Parathyroid adenoma (tissue), 2 donors: ENCODE measurements around the gene CENPF.

Experiments used
- H2AFZ ChIP-seq: fragments of 300-600 bp; sonication (generic); one replicate; pipeline ENCODE4 v1.7.0; 2017; ENCODE audit warnings: antibody characterized with exemption, mild to moderate bottlenecking
- H3K27ac ChIP-seq: fragments of 300-600 bp; sonication (generic); one replicate; pipeline ENCODE4 v1.7.0; 2017
- H3K27me3 ChIP-seq: fragments of 300-600 bp; sonication (generic); one replicate; pipeline ENCODE4 v1.7.0; 2017; ENCODE audit warnings: low read length; ENCODE audit not compliant: control insufficient read depth, insufficient read depth
- H3K36me3 ChIP-seq: fragments of 300-600 bp; sonication (generic); one replicate; pipeline ENCODE4 v1.7.0; 2017; ENCODE audit warnings: low read length; ENCODE audit not compliant: control insufficient read depth, insufficient read depth
- H3K4me1 ChIP-seq: fragments of 300-600 bp; sonication (generic); one replicate; pipeline ENCODE4 v1.7.0; 2017; ENCODE audit warnings: control low read depth
- H3K4me2 ChIP-seq: fragments of 300-600 bp; sonication (generic); one replicate; pipeline ENCODE4 v1.7.0; 2017; ENCODE audit warnings: low read length
- H3K4me3 ChIP-seq: fragments of 300-600 bp; sonication (generic); one replicate; pipeline ENCODE4 v1.7.0; 2017; ENCODE audit warnings: low read depth, low read length
- H3K79me2 ChIP-seq: fragments of 300-600 bp; sonication (generic); one replicate; pipeline ENCODE4 v1.7.0; 2017; ENCODE audit warnings: control low read depth
- H3K9ac ChIP-seq: fragments of 300-600 bp; sonication (generic); one replicate; pipeline ENCODE4 v1.7.0; 2017; ENCODE audit warnings: mild to moderate bottlenecking
- H3K9me3 ChIP-seq: fragments of 300-600 bp; sonication (generic); one replicate; pipeline ENCODE4 v1.7.0; 2017; ENCODE audit warnings: low read length; ENCODE audit not compliant: control insufficient read depth
- CTCF ChIP-seq: fragments of 300-600 bp; sonication (generic); IDR thresholded peaks from one replicate; pipeline ENCODE4 v1.7.0; 2017; ENCODE audit warnings: antibody characterized with exemption, mild to moderate bottlenecking
- donor health status: primary hyperparathyroidism.

CENPF gene

GRCh38 chr1:214658785-214659184 is 55.8 kb downstream of the CENPF start:
- no peaks in the 10 kb centered on the region for H3K36me3 ChIP-seq
- no peaks in the 10 kb centered on the region for H3K4me1 ChIP-seq
- no peaks in the 10 kb centered on the region for H3K79me2 ChIP-seq
- no peaks in the 10 kb centered on the region for H3K27me3 ChIP-seq
- H3K4me2 ChIP-seq, result no peak overlapping the region
- no peak overlapping the region for H3K4me3 ChIP-seq
- H3K27ac ChIP-seq, result no peak overlapping the region
- no peak overlapping the region for H3K9ac ChIP-seq
- no peak for TF ChIP-seq CTCF
- no peak overlapping the region for H2AFZ ChIP-seq
- no peaks in the 10 kb centered on the region for H3K9me3 ChIP-seq

GRCh38 chr1:214660190-214660589 is 57.2 kb downstream of the CENPF start:
- Histone ChIP-seq H3K4me1 (no peaks in the 10 kb centered on the region), H3K27ac (no peak overlapping the region), H3K36me3 (no peaks in the 10 kb centered on the region), H3K79me2 (no peaks in the 10 kb centered on the region), H3K4me3 (no peak overlapping the region), H3K9me3 (no peaks in the 10 kb centered on the region), H2AFZ (no peak overlapping the region), H3K4me2 (no peak overlapping the region), H3K27me3 (no peaks in the 10 kb centered on the region), H3K9ac (no peak overlapping the region)
- TF ChIP-seq CTCF, result no peak

DNA sequence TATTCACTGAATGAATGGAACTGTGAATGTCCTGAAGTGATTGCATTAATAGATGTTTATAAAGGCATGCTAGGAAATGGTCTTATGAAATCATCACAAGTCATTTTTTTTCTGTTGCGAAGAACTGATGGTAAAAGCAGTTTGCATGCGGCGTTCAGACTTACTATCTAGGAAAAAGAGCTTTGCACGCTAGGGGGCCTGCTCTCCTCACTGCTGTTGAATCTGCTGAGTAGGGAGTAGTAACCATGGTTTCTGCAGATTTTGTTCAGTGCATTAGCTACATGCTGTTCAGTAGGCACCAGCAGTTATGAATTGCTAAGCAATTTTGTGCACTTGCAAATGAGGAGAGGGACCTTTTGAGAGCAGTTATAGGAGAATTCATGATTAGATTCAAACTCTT is 57.9 kb downstream of the CENPF start:
- Histone ChIP-seq H3K9me3 (no peaks in the 10 kb centered on the region), H3K27me3 (no peaks in the 10 kb centered on the region), H3K4me1 (no peaks in the 10 kb centered on the region), H3K4me3 (no peak overlapping the region), H3K4me2 (no peak overlapping the region), H3K27ac (no peak overlapping the region), H2AFZ (no peak overlapping the region), H3K79me2 (no peaks in the 10 kb centered on the region), H3K9ac (no peak overlapping the region), H3K36me3 (no peaks in the 10 kb centered on the region)
- TF ChIP-seq CTCF, result peak; percentile 39

DNA sequence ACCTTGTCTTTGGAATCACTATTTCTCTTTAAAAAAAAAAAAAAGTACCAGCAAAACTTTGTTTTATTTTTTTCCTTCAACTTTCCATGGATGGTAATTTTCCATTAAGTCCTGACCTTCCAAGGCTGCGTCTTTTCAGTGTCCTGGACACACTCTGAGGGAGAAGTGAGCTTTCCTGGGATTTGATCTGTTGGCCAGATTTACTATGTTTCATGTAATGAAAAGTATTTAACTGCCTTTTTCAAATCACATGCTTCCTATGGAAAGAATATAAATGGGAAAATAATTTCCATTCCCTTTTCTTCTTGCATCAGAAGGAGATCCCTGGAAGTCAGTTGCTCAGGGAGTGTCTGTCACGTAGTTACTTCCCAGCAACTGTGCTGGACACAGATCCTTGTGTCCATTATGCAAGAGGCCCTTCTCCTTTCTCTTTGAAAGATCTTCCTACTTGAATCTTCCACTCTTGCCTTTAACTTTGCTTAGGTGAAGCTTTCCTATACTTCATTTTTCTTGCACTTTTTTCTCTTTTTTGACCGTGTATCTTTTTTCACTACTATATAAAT is 59.3 kb downstream of the CENPF start:
- Histone ChIP-seq H3K9me3 (no peaks in the 10 kb centered on the region), H3K27ac (no peak overlapping the region), H3K36me3 (no peaks in the 10 kb centered on the region), H3K27me3 (no peaks in the 10 kb centered on the region), H3K9ac (no peak overlapping the region), H3K79me2 (no peaks in the 10 kb centered on the region), H3K4me3 (no peak overlapping the region), H3K4me1 (no peaks in the 10 kb centered on the region), H3K4me2 (no peak overlapping the region), H2AFZ (no peak overlapping the region)
- no peak for TF ChIP-seq CTCF

- H3K4me2 ChIP-seq, result no peak overlapping the region
- no peak for TF ChIP-seq CTCF
- H3K9me3 ChIP-seq, result no peaks in the 10 kb centered on the region
- no peaks in the 10 kb centered on the region for H3K79me2 ChIP-seq
- H3K9ac ChIP-seq, result no peak overlapping the region
- H3K4me3 ChIP-seq, result no peak overlapping the region
- no peaks in the 10 kb centered on the region for H3K4me1 ChIP-seq
- H3K36me3 ChIP-seq, result no peaks in the 10 kb centered on the region
- no peak overlapping the region for H2AFZ ChIP-seq
- H3K27ac ChIP-seq, result no peak overlapping the region
- no peaks in the 10 kb centered on the region for H3K27me3 ChIP-seq
Measured at GRCh38 chr1:214664651-214665433, 61.8 kb downstream of the CENPF start.
